ENCODE data around the gene MYH7. TPM values are rescaled to one million over a fixed set of nuclear protein-coding genes. Genes with fewer than 3 reads are reported as not detected.
"Not testable (repeated sequence)": the region's sequence is repeated elsewhere in the genome, so short reads cannot be mapped to it uniquely, and the experiment has no call there.

MYH7 gene
- polyA plus RNA-seq, 1 donor from 2014 or later = 0.12 TPM

DNA sequence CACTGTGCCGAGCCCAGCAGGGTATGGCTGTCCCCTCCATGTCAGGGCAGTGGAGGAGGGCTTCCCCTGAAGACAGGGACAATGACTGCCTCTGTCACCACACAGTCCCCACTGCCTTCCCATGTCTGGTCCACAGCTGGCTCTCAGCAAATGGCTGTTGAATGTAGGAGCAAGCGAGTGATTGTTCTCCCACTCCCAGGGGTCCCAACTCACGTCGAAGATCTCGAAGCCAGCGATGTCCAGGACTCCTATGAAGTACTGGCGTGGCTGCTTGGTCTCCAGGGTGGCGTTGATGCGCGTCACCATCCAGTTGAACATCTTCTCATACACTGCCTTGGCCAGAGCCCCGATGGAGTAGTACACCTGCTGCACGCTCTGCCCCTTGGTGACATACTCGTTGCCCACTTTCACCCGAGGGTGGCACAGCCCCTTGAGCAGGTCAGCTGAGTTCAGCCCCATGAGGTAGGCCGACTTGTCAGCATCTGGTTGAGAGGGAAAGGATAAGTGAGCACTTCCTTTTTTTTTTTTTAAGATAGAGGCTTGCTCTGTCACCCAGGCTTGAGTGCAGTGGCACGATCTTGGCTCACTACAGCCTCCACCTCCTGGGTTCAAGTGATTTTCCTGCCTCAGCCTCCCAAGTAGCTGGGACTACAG lies 34.8 kb downstream of the MYH7 start:
- H4K20me1 ChIP-seq (ENCODE audit: insufficient read depth); H3K9ac ChIP-seq (ENCODE audit: low read length); H3K36me3 ChIP-seq (ENCODE audit: insufficient read depth, low read length); H3K27ac ChIP-seq (ENCODE audit: low read length); H2AFZ ChIP-seq (ENCODE audit: low read depth, low read length); H3K4me2 ChIP-seq (ENCODE audit: low read length); H3K9me2 ChIP-seq (ENCODE audit: insufficient read depth, low read length); H3F3A ChIP-seq (ENCODE audit: insufficient read depth, low read length, poor library complexity, severe bottlenecking); H3K9me3 ChIP-seq (ENCODE audit: low read length); H3K79me2 ChIP-seq (replicated peaks; ENCODE audit: insufficient read depth, low read length); H3K4me3 ChIP-seq (ENCODE audit: low read length); H3K27me3 ChIP-seq (ENCODE audit: insufficient read depth, low read depth, low read length): not testable (repeated sequence)

- H3K4me3 ChIP-seq (ENCODE audit: low read length) = no peak overlapping the region
- no peaks in the 10 kb centered on the region for H3K79me2 ChIP-seq (replicated peaks; ENCODE audit: insufficient read depth, low read length)
- H3K36me3 ChIP-seq (ENCODE audit: insufficient read depth, low read length) = no peaks in the 10 kb centered on the region
- no peaks in the 10 kb centered on the region for H3K27me3 ChIP-seq (ENCODE audit: insufficient read depth, low read depth, low read length)
- no peaks in the 10 kb centered on the region for H3K9me3 ChIP-seq (ENCODE audit: low read length)
- no peaks in the 10 kb centered on the region for H4K20me1 ChIP-seq (ENCODE audit: insufficient read depth)
- H3K9me2 ChIP-seq (ENCODE audit: insufficient read depth, low read length) = no peaks in the 10 kb centered on the region
- no peak overlapping the region for H2AFZ ChIP-seq (ENCODE audit: low read depth, low read length)
- H3K4me2 ChIP-seq (ENCODE audit: low read length) = no peak overlapping the region
- no peak overlapping the region for H3K9ac ChIP-seq (ENCODE audit: low read length)
- TF ChIP-seq CTCF (IDR thresholded peaks at IDR 0.05; ENCODE audit: poor library complexity, severe bottlenecking) = no peak
- TF ChIP-seq TAF1 (IDR thresholded peaks at IDR 0.05; ENCODE audit: low read depth) = no peak
- TF ChIP-seq POLR2AphosphoS5 (IDR thresholded peaks at IDR 0.05) = no peak
- TF ChIP-seq, protein P1, sequence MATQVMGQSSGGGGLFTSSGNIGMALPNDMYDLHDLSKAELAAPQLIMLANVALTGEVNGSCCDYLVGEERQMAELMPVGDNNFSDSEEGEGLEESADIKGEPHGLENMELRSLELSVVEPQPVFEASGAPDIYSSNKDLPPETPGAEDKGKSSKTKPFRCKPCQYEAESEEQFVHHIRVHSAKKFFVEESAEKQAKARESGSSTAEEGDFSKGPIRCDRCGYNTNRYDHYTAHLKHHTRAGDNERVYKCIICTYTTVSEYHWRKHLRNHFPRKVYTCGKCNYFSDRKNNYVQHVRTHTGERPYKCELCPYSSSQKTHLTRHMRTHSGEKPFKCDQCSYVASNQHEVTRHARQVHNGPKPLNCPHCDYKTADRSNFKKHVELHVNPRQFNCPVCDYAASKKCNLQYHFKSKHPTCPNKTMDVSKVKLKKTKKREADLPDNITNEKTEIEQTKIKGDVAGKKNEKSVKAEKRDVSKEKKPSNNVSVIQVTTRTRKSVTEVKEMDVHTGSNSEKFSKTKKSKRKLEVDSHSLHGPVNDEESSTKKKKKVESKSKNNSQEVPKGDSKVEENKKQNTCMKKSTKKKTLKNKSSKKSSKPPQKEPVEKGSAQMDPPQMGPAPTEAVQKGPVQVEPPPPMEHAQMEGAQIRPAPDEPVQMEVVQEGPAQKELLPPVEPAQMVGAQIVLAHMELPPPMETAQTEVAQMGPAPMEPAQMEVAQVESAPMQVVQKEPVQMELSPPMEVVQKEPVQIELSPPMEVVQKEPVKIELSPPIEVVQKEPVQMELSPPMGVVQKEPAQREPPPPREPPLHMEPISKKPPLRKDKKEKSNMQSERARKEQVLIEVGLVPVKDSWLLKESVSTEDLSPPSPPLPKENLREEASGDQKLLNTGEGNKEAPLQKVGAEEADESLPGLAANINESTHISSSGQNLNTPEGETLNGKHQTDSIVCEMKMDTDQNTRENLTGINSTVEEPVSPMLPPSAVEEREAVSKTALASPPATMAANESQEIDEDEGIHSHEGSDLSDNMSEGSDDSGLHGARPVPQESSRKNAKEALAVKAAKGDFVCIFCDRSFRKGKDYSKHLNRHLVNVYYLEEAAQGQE (IDR thresholded peaks at IDR 0.05; ENCODE audit: borderline replicate concordance) = no peak
- no peaks in the 10 kb centered on the region for H3F3A ChIP-seq (ENCODE audit: insufficient read depth, low read length, poor library complexity, severe bottlenecking)
- H3K27ac ChIP-seq (ENCODE audit: low read length) = no peak overlapping the region
Observed at GRCh38 chr14:23399591-23399990, 35.9 kb downstream of the MYH7 start.

- Histone ChIP-seq H3K9ac (ENCODE audit: low read length) (no peak overlapping the region), H2AFZ (ENCODE audit: low read depth, low read length) (no peak overlapping the region), H3F3A (ENCODE audit: insufficient read depth, low read length, poor library complexity, severe bottlenecking) (no peaks in the 10 kb centered on the region), H3K4me2 (ENCODE audit: low read length) (no peak overlapping the region), H3K79me2 (replicated peaks; ENCODE audit: insufficient read depth, low read length) (no peaks in the 10 kb centered on the region), H3K36me3 (ENCODE audit: insufficient read depth, low read length) (no peaks in the 10 kb centered on the region), H3K27me3 (ENCODE audit: insufficient read depth, low read depth, low read length) (no peaks in the 10 kb centered on the region), H4K20me1 (ENCODE audit: insufficient read depth) (no peaks in the 10 kb centered on the region), H3K9me3 (ENCODE audit: low read length) (no peaks in the 10 kb centered on the region), H3K27ac (ENCODE audit: low read length) (no peak overlapping the region), H3K4me3 (ENCODE audit: low read length) (no peak overlapping the region), H3K9me2 (ENCODE audit: insufficient read depth, low read length) (no peaks in the 10 kb centered on the region)
- TF ChIP-seq, protein P1 (IDR thresholded peaks at IDR 0.05; ENCODE audit: borderline replicate concordance) = no peak
- no peak for TF ChIP-seq SMC3 (conservative IDR thresholded peaks at IDR 0.05; ENCODE audit: poor library complexity)
- TF ChIP-seq RAD21 (conservative IDR thresholded peaks at IDR 0.05) = no peak
- TF ChIP-seq MXI1 (conservative IDR thresholded peaks at IDR 0.05; ENCODE audit: poor library complexity, severe bottlenecking) = no peak
- no peak for TF ChIP-seq CTCF (IDR thresholded peaks at IDR 0.05; ENCODE audit: poor library complexity, severe bottlenecking)
- no peak for TF ChIP-seq TAF1 (IDR thresholded peaks at IDR 0.05; ENCODE audit: low read depth)
- no peak for TF ChIP-seq EZH2 (IDR thresholded peaks at IDR 0.05; ENCODE audit: borderline replicate concordance, insufficient read depth, low read length, poor library complexity, severe bottlenecking)
- no peak for TF ChIP-seq POLR2AphosphoS5 (IDR thresholded peaks at IDR 0.05)
- TF ChIP-seq EP300 (conservative IDR thresholded peaks at IDR 0.05; ENCODE audit: poor library complexity, severe bottlenecking) = no peak
Observed at GRCh38 chr14:23399136-23399535, 36.3 kb downstream of the MYH7 start.

Measured in neural cell (in vitro differentiated cells).